DMS79 (cell line): Measurements from ENCODE around the gene MFSD2B.
"Not testable (repeated sequence)": the region's sequence is repeated elsewhere in the genome, so short reads cannot be mapped to it uniquely, and the experiment has no call there.

Source experiments
- DNase-seq: peaks from one replicate; lab custom pipeline; 2025; lab: John Stamatoyannopoulos, UW

The MFSD2B gene

GRCh38 chr2:24018241-24018640, 8.4 kb downstream of the MFSD2B start:
- DNase-seq: no peak

- DNase-seq: no peak
Measured at GRCh38 chr2:24019729-24020128, 9.8 kb downstream of the MFSD2B start.

- DNase-seq: no peak
Measured at GRCh38 chr2:24020244-24020643, 10.4 kb downstream of the MFSD2B start.

- no peak for DNase-seq
Measured at GRCh38 chr2:24021122-24021998, 11.5 kb downstream of the MFSD2B start.

GRCh38 chr2:24022324-24022974, 12.6 kb downstream of the MFSD2B start:
- DNase-seq: no peak

- DNase-seq: no peak
Measured at GRCh38 chr2:24022975-24023575, 13.2 kb downstream of the MFSD2B start.

GRCh38 chr2:24024018-24024417, 14.1 kb downstream of the MFSD2B start:
- no peak for DNase-seq

GRCh38 chr2:24024996-24025663, 15.2 kb downstream of the MFSD2B start:
- no peak for DNase-seq

- no peak for DNase-seq
Measured at GRCh38 chr2:24026233-24026632, 16.3 kb downstream of the MFSD2B start.

GRCh38 chr2:24038786-24039499, 29.1 kb downstream of the MFSD2B start:
- no peak for DNase-seq

- DNase-seq: no peak
Measured at GRCh38 chr2:24040511-24040910, 30.6 kb downstream of the MFSD2B start.

- not testable (repeated sequence) for DNase-seq
Measured at GRCh38 chr2:24043133-24043532, 33.2 kb downstream of the MFSD2B start.

GRCh38 chr2:24045511-24046508, 35.9 kb downstream of the MFSD2B start:
- DNase-seq: no peak

GRCh38 chr2:24046599-24046929, 36.7 kb downstream of the MFSD2B start:
- no peak for DNase-seq

GRCh38 chr2:24046930-24047702, 37.2 kb downstream of the MFSD2B start, which contains the start of gene WDCP:
TSS of gene WDCP (minus strand) at chr2:24047391. CDS start at chr2:24039494, 7,897 bp downstream.
- peak; percentile 97 for DNase-seq

- no peak for DNase-seq
Measured at GRCh38 chr2:24047703-24048033, 37.8 kb downstream of the MFSD2B start.

- peak; percentile 51 for DNase-seq
Measured at GRCh38 chr2:24048769-24049484, 39.0 kb downstream of the MFSD2B start.

GRCh38 chr2:24049485-24050021, 39.7 kb downstream of the MFSD2B start, which contains the start of gene FKBP1B:
TSS of gene FKBP1B (plus strand) at chr2:24049741. CDS start at chr2:24049850, 109 bp downstream.
- DNase-seq: peak; percentile 50
